ENCODE measurements around the gene DGKA.
"Not testable (repeated sequence)": the region's sequence is repeated elsewhere in the genome, so short reads cannot be mapped to it uniquely, and the experiment has no call there.

The DGKA gene

DNA sequence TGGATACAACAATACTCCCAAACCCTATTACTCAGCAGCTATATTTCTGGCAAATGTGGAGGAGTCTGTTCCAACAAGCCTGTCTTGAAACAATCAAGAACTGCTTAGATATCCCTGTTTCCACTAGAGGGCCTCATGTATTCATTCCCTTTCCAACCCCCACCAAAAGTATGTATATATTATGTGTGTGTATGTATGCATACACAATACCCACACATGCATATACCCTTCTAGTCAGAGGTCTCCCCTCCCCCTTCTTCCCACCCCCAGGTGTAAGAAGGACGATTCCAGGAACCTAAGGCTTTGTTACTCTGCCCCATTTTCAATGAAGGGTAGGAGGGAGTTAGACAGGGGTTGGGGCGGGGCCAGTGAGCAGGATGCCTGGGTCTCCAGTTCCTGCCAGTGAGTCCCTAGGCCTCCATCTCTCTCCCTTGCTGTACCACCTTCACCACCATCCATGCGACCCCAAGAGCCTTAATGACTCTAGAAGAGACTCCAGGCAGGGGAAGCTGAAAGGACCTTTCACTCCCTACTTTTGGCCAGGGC is at the start of gene DGKA:
TSS of gene DGKA (plus strand) at position 392 of the 546 bp plus-strand sequence. CDS start 5,342 bp downstream, outside the sequence.
- DNase-seq: peak; percentile 18 to 75 (median 46)

DNA sequence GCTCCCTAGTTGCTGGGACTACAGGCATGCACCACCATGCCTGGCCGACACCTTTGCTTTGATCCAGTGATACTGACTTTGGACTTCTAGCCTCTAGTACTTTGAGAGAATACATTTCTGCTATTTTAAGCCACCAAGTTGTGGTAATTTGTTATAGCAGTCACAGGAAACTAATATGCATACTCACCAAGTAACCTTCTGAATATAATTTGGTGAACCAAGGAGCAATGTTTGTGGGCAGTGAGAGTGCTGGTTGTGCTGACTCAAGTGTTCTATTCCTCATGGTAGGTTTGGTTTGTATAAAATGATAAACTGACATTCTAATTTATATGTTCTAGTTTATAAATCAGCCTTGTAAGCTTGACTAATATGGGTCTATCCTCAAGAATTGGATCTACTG is 45.8 kb upstream of the DGKA start:
- no peak for DNase-seq

DNA sequence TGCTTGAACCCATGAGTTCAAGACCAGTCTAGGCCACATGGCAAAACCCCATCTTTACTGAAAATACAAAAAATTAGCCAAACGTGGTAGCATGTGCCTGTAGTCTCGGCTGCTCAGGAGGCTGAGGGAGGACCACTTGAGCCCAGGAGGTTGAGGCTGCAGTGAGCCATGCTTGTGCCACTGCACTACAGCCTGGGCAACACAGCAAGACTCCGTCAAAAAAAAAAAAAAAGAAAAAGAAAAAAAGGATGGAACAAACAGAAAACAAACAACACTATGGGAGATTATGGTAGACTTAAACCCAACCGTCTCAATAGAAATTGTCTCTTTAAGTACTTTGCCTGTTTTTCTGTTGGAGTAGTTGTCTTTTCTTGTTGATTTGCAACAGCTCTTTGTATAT is 39.7 kb upstream of the DGKA start:
- no peak for DNase-seq

DNA sequence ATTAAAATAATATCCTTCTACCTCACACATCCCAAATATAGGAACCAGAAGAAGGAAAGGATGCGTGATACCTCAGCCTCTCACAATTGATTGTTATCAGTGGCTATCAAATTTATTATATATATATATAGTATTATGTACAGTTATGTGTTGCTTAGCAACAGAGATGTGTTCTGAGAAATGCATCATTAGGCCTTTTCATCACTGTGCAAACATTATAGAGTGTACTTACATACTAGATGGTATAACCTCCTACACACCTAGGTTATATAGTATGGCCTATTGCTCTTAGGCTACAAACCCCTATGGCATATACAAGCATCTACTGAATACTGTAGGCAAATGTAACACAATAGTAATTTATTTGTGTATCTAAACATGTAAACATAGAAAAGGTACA is 37.2 kb upstream of the DGKA start:
- no peak for DNase-seq

DNA sequence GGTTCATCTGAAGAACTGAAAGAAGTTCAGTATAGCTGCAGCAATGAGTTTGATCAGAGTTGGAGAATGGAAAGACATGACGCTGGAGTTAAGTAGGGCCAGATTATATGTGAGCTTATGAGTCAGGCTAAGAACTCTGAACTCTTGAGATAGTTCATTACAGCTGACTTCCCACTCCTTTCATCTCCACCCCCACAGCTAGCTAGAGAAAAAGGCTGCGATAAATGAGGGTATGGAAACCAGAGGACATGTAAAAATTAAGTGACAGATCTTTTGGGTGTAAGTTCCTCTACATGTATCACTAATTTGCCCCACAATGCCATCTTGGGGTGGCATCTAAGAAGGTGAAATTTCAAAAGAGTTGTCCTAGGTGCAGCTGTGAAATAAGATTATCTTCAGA is 31.9 kb upstream of the DGKA start:
- no peak for DNase-seq

DNA sequence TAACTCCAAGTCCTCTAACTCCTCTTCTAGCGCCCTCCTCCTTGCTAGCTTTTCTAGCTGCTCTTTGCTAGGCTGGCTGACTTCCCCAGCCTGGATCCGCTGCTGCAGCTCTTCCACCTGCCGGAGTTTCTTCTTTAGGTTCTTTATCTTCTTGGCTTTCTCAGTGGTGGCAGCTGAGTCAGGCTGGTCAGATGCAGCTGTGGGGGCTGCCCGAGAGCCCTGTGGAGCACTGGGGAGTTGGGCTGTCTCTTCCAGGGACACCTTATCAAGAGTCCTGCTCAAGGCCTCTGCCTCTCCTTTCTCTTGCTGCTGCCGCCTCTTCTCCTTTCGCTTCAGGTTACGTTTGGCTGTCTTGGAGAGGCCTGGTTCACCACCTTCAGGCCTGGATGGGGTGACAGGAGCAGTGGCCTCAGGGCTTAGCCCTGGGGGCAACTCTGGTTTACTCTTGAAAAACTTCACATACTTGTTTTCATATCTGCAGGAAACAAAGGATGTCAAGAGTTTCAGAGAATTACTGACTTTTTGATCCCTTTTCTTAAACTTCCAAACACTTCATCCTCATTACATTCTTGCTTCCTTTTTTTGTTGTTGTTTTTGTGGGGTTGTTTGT is 29.0 kb upstream of the DGKA start:
- DNase-seq: no peak

DNA sequence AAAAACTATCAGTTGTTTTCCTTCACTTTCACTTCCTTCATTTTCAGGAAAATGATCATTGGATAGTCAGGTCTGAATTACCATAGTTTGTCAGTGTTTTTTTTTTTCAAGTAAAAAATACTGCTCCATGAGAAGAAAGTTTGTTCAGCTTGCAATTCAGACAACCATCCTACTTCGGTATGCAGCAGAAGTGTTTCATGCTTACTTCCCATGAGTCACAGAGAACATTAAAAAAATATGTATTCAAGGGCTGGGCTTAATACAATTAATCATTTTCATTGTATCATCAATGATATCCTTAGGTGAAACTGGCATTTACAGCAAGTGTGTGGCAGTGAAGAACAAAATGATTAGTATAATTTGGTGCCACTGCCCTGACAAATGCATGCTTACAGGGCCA is 24.9 kb upstream of the DGKA start:
- DNase-seq: no peak

DNA sequence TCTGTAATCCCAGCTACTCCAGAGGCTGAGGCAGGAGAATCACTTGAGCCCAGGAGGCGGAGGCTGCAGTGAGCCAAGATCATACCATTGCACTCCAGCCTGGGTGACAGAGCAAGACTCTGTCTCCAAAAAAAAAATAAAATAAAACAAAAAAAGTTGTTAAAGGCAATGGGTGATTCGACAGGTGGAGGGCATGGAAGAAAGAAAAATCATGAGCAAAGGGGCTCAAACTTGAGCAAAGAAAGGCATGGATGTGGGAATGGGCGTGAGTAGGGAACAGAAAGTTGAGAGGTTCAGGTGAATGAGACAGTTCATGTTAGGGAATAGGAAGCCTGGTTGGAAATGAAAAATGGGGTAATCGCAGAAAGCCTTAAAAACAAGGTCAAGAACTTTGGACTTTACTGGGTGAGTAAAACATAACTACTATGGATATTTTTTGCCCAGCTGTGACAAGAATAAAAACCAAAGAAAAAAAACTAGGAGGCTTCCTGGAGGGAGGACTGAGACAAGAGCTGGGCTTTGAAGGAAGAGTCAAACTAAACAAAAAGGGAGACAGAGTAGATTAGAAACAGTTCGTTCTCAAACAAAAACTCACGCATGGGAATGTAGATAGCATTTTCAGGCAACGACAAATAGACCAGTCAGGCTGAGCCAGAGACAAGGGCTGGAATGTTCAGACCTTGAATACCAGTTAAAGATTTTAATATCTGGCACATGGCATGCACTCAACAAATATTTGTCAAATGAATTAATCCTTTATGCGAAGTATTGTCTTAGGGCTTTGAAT is 22.0 kb upstream of the DGKA start:
- no peak for DNase-seq

DNA sequence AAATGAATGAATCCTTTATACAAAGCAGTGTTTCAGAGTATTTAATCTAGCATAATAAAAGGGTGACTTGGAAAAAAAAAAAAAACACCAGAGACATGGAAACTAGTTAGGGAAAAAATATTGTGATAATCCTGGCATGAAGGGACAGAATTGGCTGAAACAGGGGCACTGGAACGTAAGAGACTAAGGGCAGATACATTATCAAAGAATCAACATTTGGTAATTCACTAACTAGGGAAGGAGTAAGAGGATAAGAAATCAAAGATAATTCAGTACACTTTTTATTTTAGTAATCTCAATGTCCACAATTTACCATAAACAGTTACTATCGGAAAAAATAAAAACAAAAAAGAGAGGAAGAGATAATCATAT is 21.5 kb upstream of the DGKA start:
- no peak for DNase-seq

DNA sequence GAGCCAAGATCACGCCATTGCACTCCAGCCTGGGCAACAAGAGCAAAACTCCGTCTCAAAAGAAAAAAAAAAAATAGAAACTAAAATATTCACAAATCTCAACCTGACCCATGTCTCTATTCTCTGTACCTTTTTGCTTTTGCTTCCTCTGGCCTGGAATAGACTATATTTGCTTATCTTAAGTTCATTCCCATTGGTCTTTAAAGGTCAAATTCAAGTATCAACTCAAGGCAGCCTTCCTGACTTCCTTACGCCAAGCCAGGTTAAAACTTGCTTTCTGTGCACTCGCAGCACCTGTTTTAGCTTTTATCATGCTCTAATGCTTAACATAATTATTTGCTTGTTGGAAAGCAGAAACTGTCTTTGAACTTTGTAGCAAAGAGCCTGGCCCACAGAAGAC is 18.1 kb upstream of the DGKA start:
- no peak for DNase-seq

DNA sequence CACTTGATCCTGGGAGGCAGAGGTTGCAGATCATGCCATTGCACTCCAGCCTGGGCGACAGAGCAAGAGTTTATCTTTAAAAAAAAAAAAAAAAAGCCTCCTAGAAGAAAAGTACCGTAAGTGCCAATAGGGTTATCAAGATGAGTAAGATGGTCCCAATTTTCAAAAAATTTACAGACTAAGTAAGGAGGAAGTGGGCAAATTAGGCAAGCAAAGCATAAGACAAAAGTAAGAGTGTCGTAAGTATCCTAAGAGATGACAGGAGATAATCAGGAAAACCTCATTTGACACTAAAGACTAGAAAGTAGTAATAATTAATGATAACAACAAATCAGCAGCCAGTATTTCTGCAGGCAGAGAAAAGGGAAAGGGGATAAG is 15.5 kb upstream of the DGKA start:
- no peak for DNase-seq

DNA sequence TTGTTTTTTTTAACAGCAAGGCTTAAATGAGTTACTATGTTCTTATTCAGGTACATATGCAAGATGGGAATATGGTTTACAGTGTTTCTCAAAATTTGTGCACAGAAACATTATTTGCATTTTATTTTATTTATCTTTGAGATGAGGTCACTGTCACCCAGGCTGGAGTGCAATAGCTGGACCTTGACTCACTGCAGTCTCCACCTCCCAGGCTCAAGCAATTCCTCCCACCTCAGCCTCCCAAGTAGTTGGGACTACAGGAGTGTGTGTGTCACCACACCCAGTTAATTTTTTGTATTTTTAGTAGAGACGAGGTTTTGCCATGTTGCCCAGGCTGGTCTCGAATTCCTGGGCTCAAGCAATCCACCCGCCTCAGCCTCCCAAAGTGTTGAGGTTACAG is 11.9 kb upstream of the DGKA start:
- not testable (repeated sequence) for DNase-seq

DNA sequence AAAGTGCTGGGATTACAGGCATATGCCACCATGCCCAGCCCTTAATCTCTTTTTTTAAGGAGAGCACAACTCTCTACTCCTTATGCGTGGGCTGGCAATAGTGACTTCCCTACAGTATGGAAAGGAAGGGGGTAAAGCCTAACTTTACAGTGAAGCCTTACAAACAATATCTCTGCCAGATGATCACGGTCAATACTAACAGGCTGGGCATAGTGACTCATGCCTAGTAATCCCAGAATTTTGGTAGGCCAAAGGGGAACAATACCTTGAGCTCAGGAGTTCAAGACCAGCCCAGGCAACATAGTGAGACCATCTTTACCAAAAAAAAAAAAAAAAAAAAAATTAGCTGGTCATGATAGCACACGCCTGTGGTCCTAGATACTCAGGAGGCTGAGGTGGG is 8.8 kb upstream of the DGKA start:
- no peak for DNase-seq

DNA sequence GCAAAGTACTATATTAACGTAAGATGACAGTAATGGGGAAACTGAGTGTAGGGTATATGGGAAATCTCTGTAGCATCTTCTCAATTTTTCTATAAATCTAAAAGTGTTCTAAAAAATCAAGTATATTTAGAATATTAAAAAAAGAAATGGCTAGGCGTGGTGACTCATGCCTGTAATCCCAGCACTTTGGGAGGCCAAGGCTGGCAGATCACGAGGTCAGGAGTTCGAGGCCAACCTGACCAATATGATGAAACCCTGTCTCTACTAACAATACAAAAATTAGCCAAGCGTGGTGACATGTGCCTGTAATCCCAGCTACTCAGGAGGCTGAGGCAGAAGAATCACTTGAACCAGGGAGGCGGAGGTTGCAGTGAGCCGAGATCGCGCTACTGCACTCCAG is 7.3 kb upstream of the DGKA start:
- not testable (repeated sequence) for DNase-seq

DNA sequence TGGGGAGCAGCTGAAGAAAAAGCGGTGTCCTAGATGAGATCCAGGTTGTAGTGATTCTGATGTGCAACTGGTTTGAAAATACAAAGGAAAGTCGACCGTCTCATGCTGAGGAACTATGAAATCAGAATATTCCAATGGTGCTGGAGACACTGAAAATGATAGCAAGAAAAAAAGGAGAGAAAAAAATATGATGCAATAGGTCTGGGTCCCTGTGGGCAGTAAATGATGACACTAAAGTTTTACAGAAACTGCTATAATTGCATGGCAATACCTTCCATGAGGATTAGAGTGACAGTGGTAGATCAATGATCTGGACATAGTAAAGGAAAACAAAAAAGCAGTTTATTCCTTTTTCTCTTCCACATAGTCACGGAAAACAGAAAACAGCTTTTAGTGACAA is 5.6 kb upstream of the DGKA start:
- no peak for DNase-seq

DNA sequence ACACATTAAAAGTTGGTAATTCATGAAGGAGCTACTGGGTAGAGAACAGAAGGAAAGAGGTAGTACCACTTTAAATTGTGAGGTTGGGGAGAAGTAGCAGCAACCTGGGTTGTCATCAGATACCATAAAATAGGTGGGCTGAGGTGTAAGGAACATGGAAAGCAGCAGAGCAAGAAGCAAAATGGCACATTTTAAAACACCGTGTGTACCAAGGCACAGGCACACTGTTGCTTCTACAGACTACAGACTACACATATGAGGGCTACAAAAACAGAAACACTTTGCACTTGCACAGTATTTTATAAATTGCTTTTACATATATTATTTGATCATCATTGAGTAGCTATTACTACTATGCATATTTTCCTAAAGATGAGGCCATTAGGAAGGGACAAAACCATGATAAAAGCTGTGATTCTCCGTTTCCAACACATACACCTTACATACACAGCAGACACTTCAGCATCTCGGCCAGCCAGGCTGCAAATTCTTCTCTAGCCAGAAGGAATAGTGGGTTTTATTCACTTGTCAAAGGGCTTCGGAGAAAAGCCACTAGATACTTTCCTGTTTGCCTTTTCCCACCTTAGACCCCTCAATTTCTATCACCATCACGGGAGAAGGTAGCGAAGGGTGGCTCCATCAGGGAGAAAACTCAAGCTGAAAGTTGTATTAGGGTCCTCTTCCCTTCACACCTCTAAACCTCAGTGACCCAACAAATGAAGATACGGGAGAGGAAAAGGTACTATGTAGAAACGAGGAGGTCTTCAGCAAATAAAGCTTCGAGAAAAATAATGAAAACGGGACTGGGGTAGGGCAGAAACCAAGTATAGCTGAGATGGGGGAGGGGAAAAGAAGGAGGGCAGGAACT is 4.9 kb upstream of the DGKA start:
- DNase-seq: no peak

DNA sequence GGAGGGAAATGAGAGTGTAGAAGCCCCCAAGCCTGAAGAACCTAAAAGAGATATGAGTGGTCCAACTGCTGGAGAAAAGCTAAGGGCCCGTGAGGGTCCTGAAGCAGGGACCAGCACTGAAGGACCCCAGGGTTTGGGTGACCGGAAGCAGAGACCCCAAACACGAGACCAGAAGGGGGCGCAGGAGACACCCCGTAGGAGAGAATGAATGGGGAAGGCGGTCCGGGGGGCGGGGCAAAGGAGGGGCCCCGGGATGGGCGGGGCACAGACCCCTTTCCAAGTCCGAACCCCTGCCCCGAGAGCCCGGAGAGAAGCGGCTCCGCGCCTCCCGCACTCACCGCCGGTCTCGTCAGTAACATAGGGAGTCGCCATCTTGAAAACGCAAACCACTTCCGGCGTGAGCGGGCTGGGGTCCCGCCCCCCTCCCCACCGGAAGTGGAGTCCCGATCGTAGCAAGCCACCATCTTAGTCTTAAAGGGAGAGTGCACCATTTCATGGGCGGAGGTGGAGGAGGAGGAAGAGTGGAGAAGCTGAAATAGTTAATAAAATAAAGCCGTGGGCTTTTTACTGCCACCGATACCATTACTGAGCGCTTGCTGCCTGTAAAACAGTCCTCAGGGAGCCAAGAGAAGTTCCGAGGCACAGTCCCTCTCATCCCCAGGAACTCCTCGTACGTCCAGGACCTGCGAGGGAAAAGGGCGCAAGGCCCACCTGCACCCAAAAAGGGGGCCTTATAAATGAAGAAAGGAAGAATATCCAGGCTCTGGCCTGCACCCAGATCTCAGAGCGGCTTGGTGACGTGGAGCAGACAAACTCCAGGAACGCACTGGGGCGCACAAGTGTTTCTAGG is 4.0 kb upstream of the DGKA start:
- DNase-seq: peak; percentile 73 to 88 (median 82)

DNA sequence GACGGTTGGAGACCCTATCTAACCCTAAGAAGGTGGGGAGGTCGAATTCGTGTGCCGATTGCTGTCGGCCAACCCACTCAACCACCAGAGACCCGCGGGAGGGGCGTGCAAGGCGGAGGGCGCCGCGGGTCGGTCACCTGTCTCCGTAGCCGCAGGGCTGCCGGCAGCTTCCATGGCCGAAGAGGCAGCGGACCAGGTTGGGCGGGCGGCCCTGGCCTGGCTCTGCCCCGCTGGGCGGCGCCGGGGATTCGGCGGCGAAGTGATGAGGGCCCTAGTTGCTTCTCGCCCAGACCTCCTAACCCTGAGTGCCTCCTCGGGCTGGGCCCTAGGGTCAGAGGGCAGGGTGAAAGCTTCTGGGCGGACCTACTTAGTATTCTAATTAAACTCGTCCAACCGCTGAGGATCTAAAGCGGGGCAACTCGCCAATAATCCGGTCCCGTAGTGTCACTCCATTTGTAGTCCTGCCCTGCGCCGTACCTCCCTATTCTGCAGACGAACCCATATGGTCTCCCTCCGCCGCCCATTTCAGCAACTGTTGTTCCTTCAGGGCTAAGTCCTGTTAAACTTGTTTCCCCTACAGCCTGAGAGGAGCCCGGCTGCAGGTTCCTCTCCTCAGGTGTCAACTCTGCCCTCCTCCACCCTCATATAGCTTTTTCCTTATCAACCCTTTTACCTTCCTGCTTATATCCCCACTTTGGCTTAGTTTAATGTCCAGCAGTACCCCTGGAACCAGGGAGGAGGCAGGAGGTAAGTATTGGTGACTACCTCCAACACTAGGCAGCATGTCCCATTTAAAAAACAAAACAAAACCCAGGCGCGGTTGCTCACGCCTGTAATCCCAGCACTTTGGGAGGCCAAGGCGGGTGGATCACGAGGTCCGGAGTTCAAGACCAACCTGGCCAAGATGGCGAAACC is 3.1 kb upstream of the DGKA start, which contains the start of gene PYM1:
TSS of gene PYM1 (minus strand) at position 307 of the 915 bp plus-strand sequence. CDS start at position 174, 133 bp downstream.
- peak in 2 of 4 experiments; percentile 48 to 59 for DNase-seq

DNA sequence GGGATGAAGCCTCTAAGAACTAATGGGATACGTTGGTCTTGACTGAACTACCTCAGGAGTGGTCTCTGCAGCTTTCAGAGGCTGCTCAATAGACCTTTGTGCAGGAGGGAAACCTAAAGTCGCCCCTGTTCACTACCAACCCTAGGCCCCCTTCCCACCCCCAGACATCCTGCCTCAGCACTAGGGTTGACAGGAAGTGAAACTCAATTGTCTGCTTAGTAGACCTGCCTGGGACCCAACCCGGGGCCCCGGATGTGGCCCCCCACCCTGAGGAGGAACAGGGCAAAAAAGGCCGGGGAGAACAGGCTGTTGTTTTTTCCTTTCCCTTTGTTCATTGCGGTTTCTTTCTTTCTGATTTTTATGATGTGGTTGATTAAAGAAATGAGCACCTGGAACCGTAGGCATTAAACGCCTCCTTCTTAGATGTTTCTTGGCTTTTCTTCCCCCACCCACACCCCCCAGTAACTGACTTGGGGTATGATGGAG is 1.6 kb upstream of the DGKA start:
- peak; percentile 39 to 89 (median 68) for DNase-seq

DNA sequence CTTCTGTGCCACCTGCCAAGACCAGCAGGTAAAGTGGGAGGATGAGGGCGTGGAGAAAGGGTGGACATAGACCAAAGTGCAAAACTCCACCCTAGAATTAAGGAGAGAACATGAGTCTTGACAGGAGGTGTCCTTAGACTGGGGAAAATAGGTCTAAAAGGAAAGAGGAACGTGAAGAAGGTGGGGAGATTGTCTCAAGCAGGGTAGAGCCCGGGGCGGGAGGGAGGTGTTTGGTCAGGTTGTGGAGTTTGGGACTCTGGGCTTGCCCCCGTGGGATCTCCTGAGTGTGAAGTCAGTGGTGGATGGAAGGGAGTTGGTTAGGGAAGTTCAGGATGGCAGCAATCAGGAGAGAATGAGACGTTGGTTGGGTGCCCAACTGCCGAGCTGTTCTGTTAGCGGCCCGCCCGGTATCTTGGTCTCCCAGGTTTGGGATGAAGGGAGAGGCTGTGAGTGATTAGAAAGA is 386 bp downstream of the DGKA start:
- no peak for DNase-seq
